OCI-LY7 (cell line): ENCODE measurements around the gene PTPRE.

ENCODE experiments used
- EZH2phosphoT487 ChIP-seq: fragments of 200-600 bp; sonication (generic); IDR thresholded peaks from 2 replicates; pipeline ENCODE4 v1.6.1; 2018; ENCODE audit warnings: low read depth, borderline replicate concordance, mild to moderate bottlenecking, mixed run types, antibody characterized with exemption, low read length, moderate library complexity, mixed read lengths
- TF ChIP-seq, protein P1 (sequence below): fragments of 200-600 bp; sonication (generic); conservative IDR thresholded peaks from 2 replicates; pipeline ENCODE4 v1.5.1; 2014; ENCODE audit warnings: mild to moderate bottlenecking, antibody characterized with exemption, low read length, moderate library complexity, mixed read lengths

- TF ChIP-seq EZH2phosphoT487: no peak
- TF ChIP-seq, protein P1, sequence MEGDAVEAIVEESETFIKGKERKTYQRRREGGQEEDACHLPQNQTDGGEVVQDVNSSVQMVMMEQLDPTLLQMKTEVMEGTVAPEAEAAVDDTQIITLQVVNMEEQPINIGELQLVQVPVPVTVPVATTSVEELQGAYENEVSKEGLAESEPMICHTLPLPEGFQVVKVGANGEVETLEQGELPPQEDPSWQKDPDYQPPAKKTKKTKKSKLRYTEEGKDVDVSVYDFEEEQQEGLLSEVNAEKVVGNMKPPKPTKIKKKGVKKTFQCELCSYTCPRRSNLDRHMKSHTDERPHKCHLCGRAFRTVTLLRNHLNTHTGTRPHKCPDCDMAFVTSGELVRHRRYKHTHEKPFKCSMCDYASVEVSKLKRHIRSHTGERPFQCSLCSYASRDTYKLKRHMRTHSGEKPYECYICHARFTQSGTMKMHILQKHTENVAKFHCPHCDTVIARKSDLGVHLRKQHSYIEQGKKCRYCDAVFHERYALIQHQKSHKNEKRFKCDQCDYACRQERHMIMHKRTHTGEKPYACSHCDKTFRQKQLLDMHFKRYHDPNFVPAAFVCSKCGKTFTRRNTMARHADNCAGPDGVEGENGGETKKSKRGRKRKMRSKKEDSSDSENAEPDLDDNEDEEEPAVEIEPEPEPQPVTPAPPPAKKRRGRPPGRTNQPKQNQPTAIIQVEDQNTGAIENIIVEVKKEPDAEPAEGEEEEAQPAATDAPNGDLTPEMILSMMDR: no peak
Measured at GRCh38 chr10:128084991-128085390, 178.1 kb downstream of the PTPRE start.
